Mesendoderm (in vitro differentiated cells): Measurements from ENCODE around the gene MST1.
"Not testable (repeated sequence)": the region's sequence is repeated elsewhere in the genome, so short reads cannot be mapped to it uniquely, and the experiment has no call there.

ENCODE experiments used
- DNase-seq: peaks from one replicate; pipeline ENCODE4 v3.0.0; 2013
- H2AK5ac ChIP-seq: 2 replicates; pipeline ENCODE4 v1.6.1; 2013; ENCODE audit warnings: low read length, inconsistent platforms
- H2BK120ac ChIP-seq: 2 replicates; pipeline ENCODE4 v1.6.1; 2013; ENCODE audit warnings: low read depth, mild to moderate bottlenecking, low read length, moderate library complexity, mixed read lengths
- H2BK15ac ChIP-seq: replicated peaks from 2 replicates; pipeline ENCODE4 v1.6.1; 2013; ENCODE audit warnings: low read depth, mild to moderate bottlenecking, moderate library complexity
- H2BK5ac ChIP-seq: 2 replicates; pipeline ENCODE4 v1.6.1; 2013; ENCODE audit warnings: low read length, inconsistent platforms
- H3K18ac ChIP-seq: 2 replicates; pipeline ENCODE4 v1.6.1; 2013; ENCODE audit warnings: mild to moderate bottlenecking, low read length, mixed read lengths
- H3K23ac ChIP-seq: one replicate; pipeline ENCODE4 v1.6.1; 2013; ENCODE audit warnings: low read length
- H3K27ac ChIP-seq: 2 replicates; pipeline ENCODE4 v1.5.1; 2013; ENCODE audit warnings: low read depth, mild to moderate bottlenecking, inconsistent platforms, low read length, moderate library complexity
- H3K27me3 ChIP-seq: 2 replicates; pipeline ENCODE4 v1.6.1; 2013; ENCODE audit warnings: low read length, control low read depth, mild to moderate bottlenecking, inconsistent platforms; ENCODE audit not compliant: insufficient read depth, poor library complexity
- H3K36me3 ChIP-seq: 2 replicates; pipeline ENCODE4 v1.6.1; 2013; ENCODE audit warnings: low read length, inconsistent platforms; ENCODE audit not compliant: control insufficient read depth, insufficient read depth
- H3K4ac ChIP-seq: one replicate; pipeline ENCODE4 v1.6.1; 2013; ENCODE audit warnings: low read depth, mild to moderate bottlenecking, low read length, moderate library complexity
- H3K4me1 ChIP-seq: 2 replicates; pipeline ENCODE4 v1.6.1; 2013; ENCODE audit warnings: low read depth, low read length, inconsistent platforms; ENCODE audit not compliant: control insufficient read depth
- H3K4me2 ChIP-seq: 2 replicates; pipeline ENCODE4 v1.6.1; 2013; ENCODE audit warnings: low read length
- H3K4me3 ChIP-seq: 2 replicates; pipeline ENCODE4 v1.5.1; 2013; ENCODE audit warnings: mild to moderate bottlenecking, low read length
- H3K56ac ChIP-seq: one replicate; pipeline ENCODE4 v1.6.1; 2013; ENCODE audit warnings: low read length
- H3K79me1 ChIP-seq: 2 replicates; pipeline ENCODE4 v1.6.1; 2013; ENCODE audit warnings: low read length, inconsistent platforms
- H3K79me2 ChIP-seq: 2 replicates; pipeline ENCODE4 v1.6.1; 2013; ENCODE audit warnings: mild to moderate bottlenecking, low read length; ENCODE audit not compliant: control insufficient read depth, insufficient read depth
- H3K9ac ChIP-seq: 2 replicates; pipeline ENCODE4 v1.6.1; 2013; ENCODE audit warnings: low read length, inconsistent platforms
- H4K5ac ChIP-seq: one replicate; pipeline ENCODE4 v1.6.1; 2013; ENCODE audit warnings: low read length
- H4K8ac ChIP-seq: one replicate; pipeline ENCODE4 v1.6.1; 2013; ENCODE audit warnings: low read depth, mild to moderate bottlenecking, control low read depth, low read length, moderate library complexity
- WGBS: extraction: QIAGEN DNeasy Blood & Tissue Kit; methylation state at CpG from one replicate; pipeline ENCODE4 v1.1.7; 2013; ENCODE audit warnings: low lambda C conversion rate, missing lambda C conversion rate; ENCODE audit not compliant: insufficient coverage; ENCODE audit errors: extremely low coverage; 5-methylcytosine and 5-hydroxymethylcytosine counted together

MST1 gene

GRCh38 chr3:49694409-49695070, 5.3 kb upstream of the MST1 start:
- H3K79me2 ChIP-seq, H2BK5ac ChIP-seq, H3K56ac ChIP-seq, H3K27ac ChIP-seq, H3K9ac ChIP-seq, H2BK15ac ChIP-seq, H3K4me1 ChIP-seq, H2AK5ac ChIP-seq, H3K79me1 ChIP-seq, H3K4me3 ChIP-seq, H3K23ac ChIP-seq, H3K27me3 ChIP-seq, H3K4me2 ChIP-seq, H3K36me3 ChIP-seq, H3K18ac ChIP-seq, H2BK120ac ChIP-seq, H4K5ac ChIP-seq, H3K4ac ChIP-seq, H4K8ac ChIP-seq: not testable (repeated sequence)
- WGBS = no CpG with 5 or more reads among the region's 6 CpGs
- peak; percentile 67 for DNase-seq

- H3K4me3 ChIP-seq, H3K9ac ChIP-seq, H3K56ac ChIP-seq, H3K4ac ChIP-seq, H4K5ac ChIP-seq, H3K27ac ChIP-seq, H3K79me1 ChIP-seq, H3K79me2 ChIP-seq, H3K36me3 ChIP-seq, H2BK15ac ChIP-seq, H2BK120ac ChIP-seq, H3K4me1 ChIP-seq, H2BK5ac ChIP-seq, H3K23ac ChIP-seq, DNase-seq, H3K18ac ChIP-seq, H3K4me2 ChIP-seq, H4K8ac ChIP-seq, H2AK5ac ChIP-seq, H3K27me3 ChIP-seq: not testable (repeated sequence)
- no CpG with 5 or more reads among the region's 3 CpGs for WGBS
Measured at GRCh38 chr3:49691481-49691880, 2.2 kb upstream of the MST1 start.

GRCh38 chr3:49690856-49691255, 1.6 kb upstream of the MST1 start:
- H3K4me1 ChIP-seq, H3K18ac ChIP-seq, H2AK5ac ChIP-seq, H3K4me2 ChIP-seq, H4K8ac ChIP-seq, H3K9ac ChIP-seq, H2BK15ac ChIP-seq, H3K23ac ChIP-seq, H3K79me1 ChIP-seq, H3K36me3 ChIP-seq, H2BK120ac ChIP-seq, H4K5ac ChIP-seq, H3K4ac ChIP-seq, H3K4me3 ChIP-seq, H3K27ac ChIP-seq, H3K56ac ChIP-seq, DNase-seq, H2BK5ac ChIP-seq, H3K79me2 ChIP-seq, H3K27me3 ChIP-seq: not testable (repeated sequence)
- no CpG with 5 or more reads among the region's 3 CpGs for WGBS

GRCh38 chr3:49689908-49690624, 792 bp upstream of the MST1 start:
- not testable (repeated sequence) for H3K79me1 ChIP-seq, H2BK120ac ChIP-seq, H2AK5ac ChIP-seq, H4K8ac ChIP-seq, H3K79me2 ChIP-seq, DNase-seq, H3K23ac ChIP-seq, H3K36me3 ChIP-seq, H4K5ac ChIP-seq, H2BK15ac ChIP-seq, H3K18ac ChIP-seq, H3K27ac ChIP-seq, H3K27me3 ChIP-seq, H3K4me1 ChIP-seq, H2BK5ac ChIP-seq
- Histone ChIP-seq H3K9ac (peak overlapping the region; percentile 91), H3K4me2 (peak overlapping the region; percentile 27), H3K56ac (peak overlapping the region; percentile 98), H3K4ac (peak overlapping the region; percentile 17), H3K4me3 (peak overlapping the region; percentile 75)
- no CpG with 5 or more reads among the region's 16 CpGs for WGBS

GRCh38 chr3:49688338-49689045, 782 bp downstream of the MST1 start:
- not testable (repeated sequence) for H2BK5ac ChIP-seq, H3K18ac ChIP-seq, H3K9ac ChIP-seq, DNase-seq, H3K23ac ChIP-seq, H2BK120ac ChIP-seq, H3K4me2 ChIP-seq, H3K79me1 ChIP-seq, H2BK15ac ChIP-seq, H4K5ac ChIP-seq, H3K79me2 ChIP-seq, H3K4me3 ChIP-seq, H2AK5ac ChIP-seq, H3K36me3 ChIP-seq, H3K27me3 ChIP-seq, H3K27ac ChIP-seq, H3K4ac ChIP-seq, H4K8ac ChIP-seq, H3K4me1 ChIP-seq
- peak overlapping the region; percentile 51 for H3K56ac ChIP-seq
- WGBS = no CpG with 5 or more reads among the region's 7 CpGs
